IMR-90 (cell line): ENCODE data around the gene CASKIN1. TPM values are rescaled to one million over a fixed set of nuclear protein-coding genes. Genes with fewer than 3 reads are reported as not detected.
"Not testable (repeated sequence)": the region's sequence is repeated elsewhere in the genome, so short reads cannot be mapped to it uniquely, and the experiment has no call there.

Source experiments
- ATAC-seq: fragments of 200-7000 bp; cut with Tn5 transposase; 2 replicates; pipeline ENCODE4 v1.9.1; 2020; ENCODE audit warnings: low read depth, mild to moderate bottlenecking, moderate library complexity
- BruUV-seq: library from RNA; stranded (reverse); fragments of 400-500 nt; replicated peaks from 2 replicates; lab custom pipeline; 2021; lab: Mats Ljungman, UMichigan
- CTCF ChIA-PET: fragments of 300-600 bp; formaldehyde crosslinking; extraction: SDS; loops from one replicate; lab custom pipeline; 2021; ENCODE audit warnings: antibody characterized with exemption; lab: Yijun Ruan, JAX
- POLR2A ChIA-PET: fragments of 300-600 bp; sonication (Branson Sonifier 250); formaldehyde crosslinking; loops from one replicate; lab custom pipeline; 2022; ENCODE audit warnings: antibody characterized with exemption; ENCODE audit not compliant: unreplicated experiment; lab: Charles Lee
- DNase-seq: peaks from one replicate; pipeline ENCODE4 v3.0.0; 2013
- H2AFZ ChIP-seq: replicated peaks from 2 replicates; pipeline ENCODE3; 2013; ENCODE audit warnings: low read length, mild to moderate bottlenecking; ENCODE audit not compliant: poor library complexity
- H2AK5ac ChIP-seq: 2 replicates; pipeline ENCODE4 v1.6.1; 2013; ENCODE audit warnings: low read depth, low read length, inconsistent platforms
- H2AK9ac ChIP-seq: replicated peaks from 2 replicates; pipeline ENCODE3; 2013; ENCODE audit warnings: mild to moderate bottlenecking, low read depth, low read length, moderate library complexity; ENCODE audit not compliant: poor library complexity
- H2BK120ac ChIP-seq: 2 replicates; pipeline ENCODE4 v1.6.1; 2013; ENCODE audit warnings: low read depth, low read length, inconsistent platforms
- H2BK15ac ChIP-seq: 3 replicates; pipeline ENCODE4 v1.6.1; 2013; ENCODE audit warnings: low read depth, low read length, inconsistent platforms
- H2BK20ac ChIP-seq: 2 replicates; pipeline ENCODE4 v1.6.1; 2013; ENCODE audit warnings: low read depth, mild to moderate bottlenecking, inconsistent platforms, low read length, moderate library complexity
- H2BK5ac ChIP-seq: 2 replicates; pipeline ENCODE4 v1.6.1; 2013; ENCODE audit warnings: mild to moderate bottlenecking, low read depth, low read length, inconsistent platforms; ENCODE audit not compliant: poor library complexity, severe bottlenecking
- H3K14ac ChIP-seq: replicated peaks from 2 replicates; pipeline ENCODE4 v1.6.1; 2013; ENCODE audit warnings: low read depth, low read length, inconsistent platforms
- H3K18ac ChIP-seq: 2 replicates; pipeline ENCODE4 v1.6.1; 2013; ENCODE audit warnings: low read depth, low read length, control low read depth
- H3K23ac ChIP-seq: 2 replicates; pipeline ENCODE4 v1.6.1; 2013; ENCODE audit warnings: low read depth, low read length, inconsistent platforms
- H3K27ac ChIP-seq: 2 replicates; pipeline ENCODE4 v1.5.1; 2013; ENCODE audit warnings: mild to moderate bottlenecking, control low read depth, low read length; ENCODE audit not compliant: insufficient read depth
- H3K27me3 ChIP-seq: 2 replicates; pipeline ENCODE4 v1.6.1; 2013; ENCODE audit warnings: low read length; ENCODE audit not compliant: control insufficient read depth, insufficient read depth
- H3K36me3 ChIP-seq: 2 replicates; pipeline ENCODE4 v1.6.1; 2013; ENCODE audit warnings: low read length, mixed read lengths; ENCODE audit not compliant: control insufficient read depth, insufficient read depth
- H3K4ac ChIP-seq: 2 replicates; pipeline ENCODE4 v1.6.1; 2013; ENCODE audit warnings: low read depth, low read length, inconsistent platforms
- H3K4me1 ChIP-seq: 2 replicates; pipeline ENCODE4 v1.6.1; 2013; ENCODE audit warnings: low read length, mixed read lengths; ENCODE audit not compliant: control insufficient read depth, insufficient read depth
- H3K4me2 ChIP-seq: 2 replicates; pipeline ENCODE4 v1.6.1; 2013; ENCODE audit warnings: low read depth, mild to moderate bottlenecking, control low read depth, low read length, moderate library complexity
- H3K4me3 ChIP-seq: 2 replicates; pipeline ENCODE4 v1.5.1; 2013; ENCODE audit warnings: low read depth, mild to moderate bottlenecking, control low read depth, low read length, moderate library complexity; ENCODE audit not compliant: insufficient read depth
- H3K56ac ChIP-seq: 2 replicates; pipeline ENCODE4 v1.6.1; 2013; ENCODE audit warnings: low read length, inconsistent platforms; ENCODE audit not compliant: insufficient read depth; ENCODE audit errors: extremely low read depth
- H3K79me1 ChIP-seq, 2 experiments: 2 replicates each; pipeline ENCODE4 v1.6.1; 2013; ENCODE audit warnings: low read length in 2 of 2, inconsistent platforms in 1 of 2, low read depth in 1 of 2
- H3K9ac ChIP-seq: 2 replicates; pipeline ENCODE4 v1.6.1; 2013; ENCODE audit warnings: low read depth, low read length, control low read depth
- H3K9me1 ChIP-seq: 2 replicates; pipeline ENCODE4 v1.6.1; 2013; ENCODE audit warnings: low read length, inconsistent platforms; ENCODE audit not compliant: insufficient read depth
- H3K9me3 ChIP-seq: 2 replicates; pipeline ENCODE4 v1.6.1; 2013; ENCODE audit warnings: low read length; ENCODE audit not compliant: control insufficient read depth, insufficient read depth
- H4K20me1 ChIP-seq: 2 replicates; pipeline ENCODE4 v1.6.1; 2013; ENCODE audit warnings: low read length, inconsistent platforms; ENCODE audit not compliant: insufficient read depth
- H4K5ac ChIP-seq: 2 replicates; pipeline ENCODE4 v1.6.1; 2013; ENCODE audit warnings: mild to moderate bottlenecking, low read depth, low read length, control low read depth
- H4K8ac ChIP-seq, 2 experiments: 2 replicates each; pipeline ENCODE4 v1.6.1; 2013; ENCODE audit warnings: low read depth in 2 of 2, low read length in 2 of 2, control low read depth in 1 of 2, inconsistent platforms in 1 of 2
- H4K91ac ChIP-seq: 2 replicates; pipeline ENCODE4 v1.6.1; 2013; ENCODE audit warnings: low read depth, low read length, inconsistent platforms; ENCODE audit not compliant: insufficient read depth
- WGBS, 2 experiments: methylation state at CpG; one replicate each; pipeline versions ENCODE4 v1.1.5 to v1.1.7; 2013; ENCODE audit warnings: missing lambda C conversion rate in 2 of 2; ENCODE audit not compliant: insufficient read length in 1 of 2; ENCODE audit errors: extremely low coverage in 2 of 2; 5-methylcytosine and 5-hydroxymethylcytosine counted together
- dilution Hi-C: fragments of 300-500 bp; cut with HindIII; formaldehyde crosslinking; loops from one replicate; pipeline ENCODE4 v1.14.3; 2018; ENCODE audit warnings: low sequenced_read_pairs; ENCODE audit not compliant: unreplicated experiment
- in situ Hi-C: fragments of 300-500 bp; cut with MboI; formaldehyde crosslinking; loops from 3 replicates; pipeline ENCODE4 v1.14.3; 2019; ENCODE audit warnings: low sequenced_read_pairs, inconsistent platforms, mixed read lengths
- intact Hi-C: fragments of 100-400 bp; cut with micrococcal nuclease; formaldehyde crosslinking; loops from 2 replicates; pipeline ENCODE4 v1.10.0; 2022
- polyA plus RNA-seq, 3 experiments: library from polyadenylated mRNA; depleted of rRNA; stranded (reverse); fragments of >200 nt; gene quantifications; 2 replicates each; pipeline ENCODE4 v1.2.3, GENCODE V29; 2012; ENCODE audit warnings: low replicate concordance in 1 of 3
- total RNA-seq: library from RNA; depleted of rRNA; stranded (reverse); fragments of >200 nt; gene quantifications from 2 replicates; pipeline ENCODE4 v1.2.3, GENCODE V29; 2012

CASKIN1 gene
- total and polyA plus RNA-seq, 2 of the 4 experiments (the other 2 are of a cell fraction): 0.05 TPM; not detected in 1

DNA sequence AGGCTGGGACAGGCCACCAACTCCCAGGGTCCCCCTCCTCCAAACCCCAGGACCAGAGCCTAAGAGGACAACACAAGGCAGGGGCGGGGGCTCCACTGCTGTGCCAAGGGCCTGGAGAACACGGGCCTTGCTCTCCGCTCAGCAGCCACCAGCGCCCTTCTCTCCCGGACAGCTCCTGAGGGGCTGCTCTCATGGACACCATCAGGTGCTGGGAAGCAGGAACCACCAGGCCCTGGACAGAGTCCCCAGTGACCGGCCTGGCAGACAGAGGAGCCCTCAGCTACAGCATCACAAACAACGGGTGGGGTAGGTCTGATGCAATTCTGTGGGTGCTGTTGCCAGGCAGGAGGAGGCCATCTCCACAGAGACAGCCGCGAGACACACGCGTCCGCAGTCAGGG, 62.6 kb downstream of the CASKIN1 start:
- in situ Hi-C loops, H3K9me3 ChIP-seq: not testable (repeated sequence)

GRCh38 chr16:2129890-2130447, 66.4 kb downstream of the CASKIN1 start:
- H4K5ac ChIP-seq, H3K27ac ChIP-seq, in situ Hi-C loops, H2BK5ac ChIP-seq, H2BK120ac ChIP-seq, H3K4me3 ChIP-seq, H3K18ac ChIP-seq, H3K4me2 ChIP-seq, intact Hi-C loops, CTCF ChIA-PET, H3K9ac ChIP-seq, H4K91ac ChIP-seq, dilution Hi-C loops, H3K9me1 ChIP-seq, H3K14ac ChIP-seq, H3K9me3 ChIP-seq, H3K23ac ChIP-seq, BruUV-seq, H2AK5ac ChIP-seq, H3K4ac ChIP-seq, H2BK20ac ChIP-seq, ATAC-seq, POLR2A ChIA-PET, H3K56ac ChIP-seq, H2AFZ ChIP-seq, H3K36me3 ChIP-seq, H2BK15ac ChIP-seq, DNase-seq, H3K27me3 ChIP-seq, H2AK9ac ChIP-seq, H4K8ac ChIP-seq: not testable (repeated sequence)
- H4K20me1 ChIP-seq: peaks cover 33% of the 10 kb centered on the region
- H3K4me1 ChIP-seq: peaks cover 21% of the 10 kb centered on the region
- H3K79me1 ChIP-seq: peaks cover 7 to 17% of the 10 kb centered on the region in 2 experiments; a peak in 3 of 4 replicates
- WGBS, 2 experiments: 55% methylated on average over 4 of the region's 22 CpGs; no CpG with 5 or more reads in 1 of the 2 experiments

More for the DNA sequence above, 62.6 kb downstream of the CASKIN1 start:
- H3K36me3 ChIP-seq, ATAC-seq, H4K5ac ChIP-seq, dilution Hi-C loops, H4K8ac ChIP-seq, DNase-seq, H2AK5ac ChIP-seq, H3K18ac ChIP-seq, H2BK120ac ChIP-seq, H3K79me1 ChIP-seq, H3K56ac ChIP-seq, POLR2A ChIA-PET, H3K4me3 ChIP-seq, H4K91ac ChIP-seq, H3K4me2 ChIP-seq, H3K27me3 ChIP-seq, H2BK15ac ChIP-seq, intact Hi-C loops, BruUV-seq, H3K27ac ChIP-seq, H3K4me1 ChIP-seq, H2AFZ ChIP-seq, H2BK20ac ChIP-seq, CTCF ChIA-PET, H3K14ac ChIP-seq, H3K23ac ChIP-seq, H3K4ac ChIP-seq, H2AK9ac ChIP-seq, H3K9ac ChIP-seq, H3K9me1 ChIP-seq, H2BK5ac ChIP-seq: not testable (repeated sequence)
- H4K20me1 ChIP-seq: peaks cover 15% of the 10 kb centered on the region
- WGBS, 2 experiments: no CpG with 5 or more reads among the region's 12 CpGs
